NB4 (cell line): ENCODE measurements around the gene FAM185A.

ENCODE experiments used
- CTCF ChIP-seq: IDR thresholded peaks from one replicate; pipeline ENCODE4 v1.5.1; 2012; ENCODE audit warnings: low read depth, low read length
- MAX ChIP-seq: IDR thresholded peaks from 2 replicates; pipeline ENCODE4 v1.6.1; 2011; ENCODE audit warnings: low read depth, low read length
- MYC ChIP-seq: IDR thresholded peaks from 2 replicates; pipeline ENCODE4 v1.6.1; 2011; ENCODE audit warnings: low read depth, low read length
- POLR2A ChIP-seq: IDR thresholded peaks from 2 replicates; pipeline ENCODE4 v1.6.1; 2011; ENCODE audit warnings: mild to moderate bottlenecking; ENCODE audit not compliant: insufficient read length; ENCODE audit errors: extremely low read depth

DNA sequence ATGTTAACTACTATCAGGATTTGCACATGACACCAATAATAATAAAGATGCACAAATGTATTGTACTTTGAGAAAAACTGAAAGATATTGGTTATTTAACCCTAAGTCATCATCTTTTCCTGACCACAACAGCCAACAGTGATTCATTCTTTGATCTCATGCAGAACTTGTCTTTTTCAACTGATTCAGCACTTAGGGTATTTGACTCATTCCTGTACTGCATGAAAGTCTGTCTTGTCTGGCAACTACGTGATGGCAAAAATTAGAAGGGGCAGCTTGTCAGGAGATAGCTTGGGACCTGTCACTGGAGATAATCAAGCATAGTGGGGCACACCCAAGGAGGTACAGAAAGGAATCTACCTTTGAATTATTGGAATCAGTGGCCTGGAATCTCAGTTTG is 86.2 kb downstream of the FAM185A start:
- TF ChIP-seq POLR2A (no peak), CTCF (no peak), MYC (no peak), MAX (no peak)
